SK-N-MC (cell line): ENCODE measurements around the gene SERPINA7.

Source experiments
- EZH2 ChIP-seq: fragments of 200-600 bp; sonication (generic); IDR thresholded peaks from one replicate; pipeline ENCODE4 v1.6.1; 2017; ENCODE audit warnings: antibody characterized with exemption
- POLR2AphosphoS5 ChIP-seq: IDR thresholded peaks from 2 replicates; pipeline ENCODE4 v1.6.1; 2012; ENCODE audit warnings: mild to moderate bottlenecking, low read depth, low read length, borderline replicate concordance

GRCh38 chrX:106023947-106024346, 14.6 kb downstream of the SERPINA7 start:
- TF ChIP-seq EZH2 (no peak), POLR2AphosphoS5 (no peak)
